ENCODE measurements around the gene NT5M. TPM values are rescaled to one million over a fixed set of nuclear protein-coding genes. Genes with fewer than 3 reads are reported as not detected.
"Not testable (repeated sequence)": the region's sequence is repeated elsewhere in the genome, so short reads cannot be mapped to it uniquely, and the experiment has no call there.

NT5M gene
- 1 to 10 TPM in 2 of 6 experiments, under 1 TPM in 4; 0.51 to 3.0 (median 0.87) TPM for total RNA-seq
- long read RNA-seq = 0 reads

DNA sequence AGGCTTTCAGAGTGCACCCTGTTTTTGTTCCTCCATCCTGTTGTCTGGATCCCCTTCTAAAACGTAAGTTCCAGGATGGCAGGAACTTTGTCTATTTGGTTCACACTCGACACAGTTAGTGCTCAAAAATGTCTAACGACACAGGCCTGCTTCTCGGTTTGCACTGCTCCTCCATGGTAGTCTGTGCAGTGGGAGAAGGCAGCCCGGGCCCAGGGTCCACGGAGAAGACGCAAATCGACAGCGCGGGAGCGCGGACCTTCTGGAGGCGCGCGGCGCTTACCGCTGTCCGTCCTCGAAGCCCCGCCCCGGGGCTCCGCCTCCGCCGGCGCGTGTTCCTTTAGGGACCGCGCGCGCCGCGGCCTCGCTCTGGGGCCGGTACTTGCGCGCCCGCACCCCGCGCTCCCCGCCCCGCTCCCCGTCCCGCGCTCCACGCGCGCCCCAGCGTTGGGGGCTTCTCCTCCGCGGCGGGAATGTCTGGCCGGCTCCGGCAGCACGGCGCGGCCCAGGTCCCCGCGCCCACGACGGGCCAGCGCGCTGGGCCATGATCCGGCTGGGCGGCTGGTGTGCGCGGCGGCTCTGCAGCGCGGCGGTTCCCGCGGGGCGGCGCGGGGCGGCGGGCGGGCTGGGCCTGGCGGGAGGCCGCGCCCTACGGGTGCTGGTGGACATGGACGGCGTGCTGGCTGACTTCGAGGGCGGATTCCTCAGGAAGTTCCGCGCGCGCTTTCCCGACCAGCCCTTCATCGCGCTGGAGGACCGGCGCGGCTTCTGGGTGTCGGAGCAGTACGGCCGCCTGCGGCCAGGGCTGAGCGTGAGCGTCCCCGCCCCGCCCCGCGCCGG, at the start of gene NT5M:
NT5M (plus strand) TSS at position 364 of the 837 bp plus-strand sequence; CDS start at position 542, 178 bp downstream.
- Histone ChIP-seq H3K4me1 (peaks cover 0 to 10% (median 0%) of the 10 kb centered on the region in 4 donors), H3K36me3 (no peaks in the 10 kb centered on the region), H3K4me3 (peak within 1 kb of the TSS; percentile 36 to 63 (median 50)), H3K9me3 (no peaks in the 10 kb centered on the region), H3K27ac (peak within 1 kb of the TSS in 1 of 3 donors; percentile 29), H3K27me3 (no peaks in the 10 kb centered on the region)
- intact Hi-C loops (cut with DNase I) = loop anchor here in 1 of 2 donors (10.0 kb wide), 1 partner anchor 308 kb away; no protein-coding TSS in a partner anchor
- DNase-seq (peak; percentile 82 to 86 (median 83)), ATAC-seq (peak; percentile 88 to 95 (median 92))
- TF ChIP-seq POLR2A (IDR thresholded peaks at IDR 0.05) = peak; percentile 39
- TF ChIP-seq, protein P1, sequence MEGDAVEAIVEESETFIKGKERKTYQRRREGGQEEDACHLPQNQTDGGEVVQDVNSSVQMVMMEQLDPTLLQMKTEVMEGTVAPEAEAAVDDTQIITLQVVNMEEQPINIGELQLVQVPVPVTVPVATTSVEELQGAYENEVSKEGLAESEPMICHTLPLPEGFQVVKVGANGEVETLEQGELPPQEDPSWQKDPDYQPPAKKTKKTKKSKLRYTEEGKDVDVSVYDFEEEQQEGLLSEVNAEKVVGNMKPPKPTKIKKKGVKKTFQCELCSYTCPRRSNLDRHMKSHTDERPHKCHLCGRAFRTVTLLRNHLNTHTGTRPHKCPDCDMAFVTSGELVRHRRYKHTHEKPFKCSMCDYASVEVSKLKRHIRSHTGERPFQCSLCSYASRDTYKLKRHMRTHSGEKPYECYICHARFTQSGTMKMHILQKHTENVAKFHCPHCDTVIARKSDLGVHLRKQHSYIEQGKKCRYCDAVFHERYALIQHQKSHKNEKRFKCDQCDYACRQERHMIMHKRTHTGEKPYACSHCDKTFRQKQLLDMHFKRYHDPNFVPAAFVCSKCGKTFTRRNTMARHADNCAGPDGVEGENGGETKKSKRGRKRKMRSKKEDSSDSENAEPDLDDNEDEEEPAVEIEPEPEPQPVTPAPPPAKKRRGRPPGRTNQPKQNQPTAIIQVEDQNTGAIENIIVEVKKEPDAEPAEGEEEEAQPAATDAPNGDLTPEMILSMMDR (IDR thresholded peaks at IDR 0.05) = no peak
- 0% methylated on average over 18 of the region's 107 CpGs for WGBS (ENCODE audit: insufficient coverage, low coverage, low lambda C conversion rate, missing lambda C conversion rate)

DNA sequence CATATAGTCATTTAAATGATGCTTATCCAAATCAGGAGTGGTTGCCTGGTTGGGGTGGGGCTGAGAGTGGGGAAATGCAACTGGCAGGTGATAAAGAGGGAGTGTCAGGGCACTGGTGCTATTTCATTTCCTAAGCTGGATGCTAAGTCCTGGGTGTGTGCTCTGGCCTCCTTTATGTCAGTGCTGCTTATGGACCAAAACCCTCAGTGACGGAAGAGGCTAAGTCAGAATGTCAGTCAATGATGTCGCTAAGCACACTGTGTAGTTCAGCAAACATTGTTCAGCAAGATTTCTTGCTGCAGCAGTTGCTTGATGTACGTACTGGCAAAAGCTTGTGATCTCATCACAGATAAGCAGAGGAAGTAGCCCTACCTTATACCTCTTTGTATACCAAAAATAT, 49.8 kb upstream of the NT5M start:
- intact Hi-C loops (cut with DNase I) = no loop called here
- H3K9me3 ChIP-seq = no peaks in the 10 kb centered on the region
- peaks cover 0 to 6% (median 0%) of the 10 kb centered on the region in 4 donors for H3K4me1 ChIP-seq
- no peaks in the 10 kb centered on the region for H3K27me3 ChIP-seq
- DNase-seq (peak in 1 of 3 donors; percentile 16), ATAC-seq (no peak)
- TF ChIP-seq, protein P1 (IDR thresholded peaks at IDR 0.05) = no peak
- TF ChIP-seq POLR2A (IDR thresholded peaks at IDR 0.05) = no peak
- WGBS (ENCODE audit: insufficient coverage, low coverage, low lambda C conversion rate, missing lambda C conversion rate) = 75% methylated on average over 2 of the region's 3 CpGs
- no peak overlapping the region for H3K27ac ChIP-seq
- peaks cover 0 to 46% (median 10%) of the 10 kb centered on the region in 4 donors for H3K36me3 ChIP-seq
- H3K4me3 ChIP-seq = no peak overlapping the region

DNA sequence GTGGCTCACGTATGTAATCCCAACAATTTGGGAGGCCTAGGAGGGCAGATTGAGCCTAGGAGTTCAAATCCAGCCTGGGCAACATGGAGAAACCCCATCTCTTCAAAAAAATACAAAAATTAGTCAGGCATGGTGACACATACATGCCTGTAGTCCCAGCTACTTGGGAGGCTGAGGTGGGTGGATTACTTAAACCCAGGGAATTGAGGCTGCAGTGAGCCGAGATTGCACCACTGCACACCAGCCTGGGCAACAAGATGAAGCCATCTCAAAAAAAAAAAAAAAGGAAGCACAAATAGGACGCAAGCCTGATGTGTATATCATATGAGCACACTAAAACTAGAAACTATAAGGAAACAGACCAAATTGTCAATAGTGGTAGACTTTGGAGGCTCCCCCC, 49.1 kb upstream of the NT5M start:
- Histone ChIP-seq H3K36me3 (peaks cover 0 to 47% (median 10%) of the 10 kb centered on the region in 4 donors), H3K27me3 (no peaks in the 10 kb centered on the region), H3K27ac (no peak overlapping the region), H3K4me3 (no peak overlapping the region), H3K4me1 (peaks cover 0 to 6% (median 0%) of the 10 kb centered on the region in 4 donors), H3K9me3 (no peaks in the 10 kb centered on the region)
- TF ChIP-seq POLR2A (IDR thresholded peaks at IDR 0.05) = no peak
- TF ChIP-seq, protein P1 (IDR thresholded peaks at IDR 0.05) = no peak
- ATAC-seq (no peak), DNase-seq (no peak)
- intact Hi-C loops (cut with DNase I) = no loop called here
- WGBS (ENCODE audit: insufficient coverage, low coverage, low lambda C conversion rate, missing lambda C conversion rate) = 82% methylated on average over 3 of the region's 3 CpGs

DNA sequence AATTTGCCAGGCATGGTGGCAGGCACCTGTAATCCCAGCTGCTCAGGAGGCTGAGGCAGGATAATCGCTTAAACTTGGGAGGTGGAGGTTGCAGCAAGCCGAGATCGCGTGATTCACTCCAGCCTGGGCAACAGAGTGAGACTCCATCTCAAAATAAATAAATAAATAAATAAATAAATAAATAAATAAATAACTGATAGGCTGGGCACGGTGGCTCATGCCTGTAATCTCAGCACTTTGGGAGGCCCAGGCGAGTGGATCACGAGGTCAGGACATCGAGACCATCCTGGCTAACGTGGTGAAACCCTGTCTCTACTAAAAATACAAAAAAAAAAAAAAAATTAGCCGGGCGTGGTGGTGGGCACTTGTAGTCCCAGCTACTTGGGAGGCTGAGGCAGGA, 47.5 kb upstream of the NT5M start:
- DNase-seq; H3K4me3 ChIP-seq; H3K9me3 ChIP-seq; H3K4me1 ChIP-seq; H3K27ac ChIP-seq; intact Hi-C loops (cut with DNase I); ATAC-seq; H3K27me3 ChIP-seq: not testable (repeated sequence)
- H3K36me3 ChIP-seq = peaks cover 0 to 63% (median 20%) of the 10 kb centered on the region in 4 donors
- 97% methylated on average over 7 of the region's 11 CpGs for WGBS (ENCODE audit: insufficient coverage, low coverage, low lambda C conversion rate, missing lambda C conversion rate)

DNA sequence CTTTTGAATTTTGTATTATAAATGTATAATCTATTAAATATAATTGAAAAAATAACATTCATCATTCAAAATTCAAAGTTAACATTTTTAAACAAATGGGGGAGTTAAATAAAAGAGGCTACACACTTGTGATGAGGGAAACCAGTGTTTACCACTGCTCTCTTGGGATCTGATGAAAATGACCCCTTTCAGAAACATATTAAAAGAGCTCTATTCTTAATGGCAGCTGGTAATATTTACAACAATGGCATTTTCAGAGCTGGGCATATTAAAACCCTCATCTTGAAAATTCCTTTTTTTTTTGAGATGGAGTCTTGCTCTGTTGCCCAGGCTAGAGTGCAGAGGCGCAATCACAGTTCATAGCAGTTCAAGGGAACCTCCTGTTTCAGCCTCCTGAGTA, 46.9 kb upstream of the NT5M start:
- DNase-seq = no peak
- ATAC-seq = no peak
- TF ChIP-seq, protein P1 (IDR thresholded peaks at IDR 0.05) = no peak
- no peak for TF ChIP-seq POLR2A (IDR thresholded peaks at IDR 0.05)
- 100% methylated on average over 1 of the region's 1 CpG for WGBS (ENCODE audit: insufficient coverage, low coverage, low lambda C conversion rate, missing lambda C conversion rate)
- peaks cover 0 to 6% (median 0%) of the 10 kb centered on the region in 4 donors for H3K4me1 ChIP-seq
- intact Hi-C loops (cut with DNase I) = no loop called here
- H3K27me3 ChIP-seq = no peaks in the 10 kb centered on the region
- no peak overlapping the region for H3K27ac ChIP-seq
- H3K4me3 ChIP-seq = no peak overlapping the region
- H3K9me3 ChIP-seq = no peaks in the 10 kb centered on the region
- peaks cover 0 to 70% (median 20%) of the 10 kb centered on the region in 4 donors for H3K36me3 ChIP-seq
